Measurements from ENCODE around the gene SEPSECS.

The SEPSECS gene

GRCh38 chr4:25180524-25181131 is 20.4 kb upstream of the SEPSECS start:
- TF ChIP-seq, protein P1, sequence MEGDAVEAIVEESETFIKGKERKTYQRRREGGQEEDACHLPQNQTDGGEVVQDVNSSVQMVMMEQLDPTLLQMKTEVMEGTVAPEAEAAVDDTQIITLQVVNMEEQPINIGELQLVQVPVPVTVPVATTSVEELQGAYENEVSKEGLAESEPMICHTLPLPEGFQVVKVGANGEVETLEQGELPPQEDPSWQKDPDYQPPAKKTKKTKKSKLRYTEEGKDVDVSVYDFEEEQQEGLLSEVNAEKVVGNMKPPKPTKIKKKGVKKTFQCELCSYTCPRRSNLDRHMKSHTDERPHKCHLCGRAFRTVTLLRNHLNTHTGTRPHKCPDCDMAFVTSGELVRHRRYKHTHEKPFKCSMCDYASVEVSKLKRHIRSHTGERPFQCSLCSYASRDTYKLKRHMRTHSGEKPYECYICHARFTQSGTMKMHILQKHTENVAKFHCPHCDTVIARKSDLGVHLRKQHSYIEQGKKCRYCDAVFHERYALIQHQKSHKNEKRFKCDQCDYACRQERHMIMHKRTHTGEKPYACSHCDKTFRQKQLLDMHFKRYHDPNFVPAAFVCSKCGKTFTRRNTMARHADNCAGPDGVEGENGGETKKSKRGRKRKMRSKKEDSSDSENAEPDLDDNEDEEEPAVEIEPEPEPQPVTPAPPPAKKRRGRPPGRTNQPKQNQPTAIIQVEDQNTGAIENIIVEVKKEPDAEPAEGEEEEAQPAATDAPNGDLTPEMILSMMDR (IDR thresholded peaks at IDR 0.05; ENCODE audit: low read depth, low read length), result peak; percentile 49
- H3K4me3 ChIP-seq (ENCODE audit: low read depth, low read length), result no peak overlapping the region

- TF ChIP-seq, protein P1 (IDR thresholded peaks at IDR 0.05; ENCODE audit: low read depth, low read length), result no peak
- no peak overlapping the region for H3K4me3 ChIP-seq (ENCODE audit: low read depth, low read length)
Measured at GRCh38 chr4:25178838-25179261, 18.6 kb upstream of the SEPSECS start.

- H3K4me3 ChIP-seq (ENCODE audit: low read depth, low read length), result no peak overlapping the region
- TF ChIP-seq, protein P1 (IDR thresholded peaks at IDR 0.05; ENCODE audit: low read depth, low read length), result no peak
Measured at GRCh38 chr4:25177147-25177546, 16.9 kb upstream of the SEPSECS start.

DNA sequence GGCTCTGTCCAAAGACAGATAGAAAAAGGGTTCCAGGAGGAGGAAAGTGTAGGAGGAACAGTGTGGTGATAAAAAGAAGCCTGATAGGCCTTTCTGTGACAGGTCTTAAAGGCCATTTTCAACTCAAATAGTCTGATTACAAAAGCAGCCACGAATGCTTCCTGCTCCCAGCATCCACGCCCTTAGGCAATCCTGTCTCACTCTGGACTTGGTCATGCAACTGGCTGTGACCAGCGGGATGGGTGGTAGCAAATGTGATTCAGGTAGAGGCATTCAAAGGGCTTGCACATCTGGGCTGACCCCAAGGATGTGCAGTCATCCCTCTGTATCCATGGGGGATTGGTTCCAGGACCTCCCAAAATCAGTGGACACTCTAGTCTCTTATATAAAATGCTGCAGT is 14.4 kb upstream of the SEPSECS start:
- TF ChIP-seq, protein P1 (IDR thresholded peaks at IDR 0.05; ENCODE audit: low read depth, low read length), result no peak
- no peak overlapping the region for H3K4me3 ChIP-seq (ENCODE audit: low read depth, low read length)

GRCh38 chr4:25172961-25173915 is 13.0 kb upstream of the SEPSECS start:
- H3K4me3 ChIP-seq (ENCODE audit: low read depth, low read length), result peak overlapping the region; percentile 31
- TF ChIP-seq, protein P1 (IDR thresholded peaks at IDR 0.05; ENCODE audit: low read depth, low read length), result no peak

GRCh38 chr4:25171201-25171865 is 11.1 kb upstream of the SEPSECS start:
- no peak overlapping the region for H3K4me3 ChIP-seq (ENCODE audit: low read depth, low read length)
- TF ChIP-seq, protein P1 (IDR thresholded peaks at IDR 0.05; ENCODE audit: low read depth, low read length), result no peak

Measured in WI38 (cell line).